Prostate gland (tissue), 2 donors: ENCODE measurements around the gene IDUA.
A peak's percentile ranks its signal among the peaks of the same experiment; 100 is the strongest.

Experiments used
- CTCF ChIP-seq, 4 experiments: fragments of 200-600 bp in 2 of 4; fragments of 450-650 bp in 2 of 4; sonication (generic) in 2 of 4; IDR thresholded peaks; 1 replicate in 3 of 4; 2 replicates in 1 of 4; pipeline ENCODE4 v1.5.1; 2016 to 2019; ENCODE audit warnings: antibody characterized with exemption in 4 of 4, mild to moderate bottlenecking in 2 of 4, moderate library complexity in 2 of 4
- POLR2A ChIP-seq: fragments of 450-650 bp; IDR thresholded peaks from one replicate; pipeline ENCODE4 v1.6.1; 2016; ENCODE audit warnings: antibody characterized with exemption, mild to moderate bottlenecking
- POLR2AphosphoS5 ChIP-seq: sonication (generic); formaldehyde crosslinking; IDR thresholded peaks from one replicate; pipeline ENCODE4 v1.6.1; 2017; ENCODE audit warnings: antibody characterized with exemption

- TF ChIP-seq CTCF (IDR thresholded peaks at IDR 0.05) (peak in 3 of 4 experiments; percentile 20 to 61 (median 38)), POLR2A (peak; percentile 13), POLR2AphosphoS5 (no peak)
Observed at GRCh38 chr4:986879-987623, at the start of gene IDUA.
